Kidney (tissue), 22 donors: Measurements from ENCODE around the gene PTK6. TPM values are rescaled to one million over a fixed set of nuclear protein-coding genes. Genes with fewer than 3 reads are reported as not detected.

ENCODE experiments used
- DNase-seq, 5 donors: peaks; one replicate each; pipeline ENCODE4 v3.0.0-alpha.2; 2013 to 2020
- FAIRE-seq: peaks from 2 replicates; lab custom pipeline; 2012; peaks lifted over from hg19 to GRCh38; lab: Jason Lieb, UNC
- H3K27ac ChIP-seq, 2 donors: one replicate each; pipeline ENCODE4 v1.7.0; 2013; ENCODE audit warnings: low read depth in 2 of 2, low read length in 2 of 2, inconsistent platforms in 1 of 2
- H3K27me3 ChIP-seq: one replicate; pipeline ENCODE4 v1.7.1; 2013; ENCODE audit warnings: low read length, inconsistent platforms; ENCODE audit not compliant: control insufficient read depth, insufficient read depth
- H3K36me3 ChIP-seq, 3 donors: one replicate each; pipeline versions ENCODE4 v1.7.0 to v1.7.1; 2013; ENCODE audit warnings: low read length in 3 of 3, control low read depth in 1 of 3, inconsistent platforms in 1 of 3; ENCODE audit not compliant: insufficient read depth in 3 of 3, control insufficient read depth in 2 of 3
- H3K4me1 ChIP-seq, 3 donors: one replicate each; pipeline versions ENCODE4 v1.7.0 to v1.7.1; 2013; ENCODE audit warnings: low read length in 3 of 3, inconsistent platforms in 1 of 3, low read depth in 1 of 3; ENCODE audit not compliant: control insufficient read depth in 2 of 3, insufficient read depth in 2 of 3
- H3K4me3 ChIP-seq, 3 donors: one replicate each; pipeline versions ENCODE4 v1.7.0 to v1.8.1; 2013; ENCODE audit warnings: low read length in 3 of 3, control low read depth in 1 of 3, inconsistent platforms in 1 of 3
- H3K9ac ChIP-seq, 3 donors: one replicate each; pipeline versions ENCODE4 v1.7.0 to v1.7.1; 2013; ENCODE audit warnings: low read length in 3 of 3, control low read depth in 1 of 3, inconsistent platforms in 1 of 3
- H3K9me3 ChIP-seq, 3 donors: one replicate each; pipeline versions ENCODE4 v1.7.0 to v1.7.1; 2013; ENCODE audit warnings: low read length in 3 of 3, control low read depth in 1 of 3, inconsistent platforms in 1 of 3; ENCODE audit not compliant: control insufficient read depth in 2 of 3, insufficient read depth in 1 of 3
- intact Hi-C: fragments of 100-400 bp; cut with DNase I; formaldehyde crosslinking; loops from one replicate; pipeline ENCODE4 v1.11.1; 2022
- long read RNA-seq, 10 donors: library from polyadenylated mRNA in 1 of 10; unstranded in 1 of 10; transcript quantifications; one replicate each; pipeline ENCODE4 v2.0.0 and lab custom pipeline, GENCODE V29; 2021 to 2026
- polyA plus RNA-seq: library from polyadenylated mRNA; stranded (reverse); fragments of 350-450 nt; fragmentation: Illumina TruSeq; extraction: RNeasy Lipid Tissue Mini Kit (QIAGEN cat#74804); gene quantifications from one replicate; pipeline ENCODE4 v1.2.3, GENCODE V29; 2014; ENCODE audit warnings: low read depth, low replicate concordance; ENCODE audit not compliant: insufficient read depth
- total RNA-seq: library from RNA; stranded (reverse); fragmentation: NEBNext Ultra II Directional; extraction: Animal tissue kit (Norgen Biotek cat#: 25700); gene quantifications from one replicate; pipeline ENCODE4 v1.2.1, GENCODE V29; 2021
- TF ChIP-seq, protein P1 (sequence below): IDR thresholded peaks from 3 replicates; pipeline ENCODE4 v1.5.1; 2012; ENCODE audit warnings: mild to moderate bottlenecking, moderate library complexity, borderline replicate concordance; ENCODE audit not compliant: insufficient read depth; ENCODE audit errors: extremely low read depth
- donor health status: control.
- donor health status: control.
- donor health status: control.
- donor health status: control.
- donor health status: control.
- donor health status: DM: yes; HTN: yes; CAD: no.
- donor health status: Normal renal cell carcinoma (clear cell type).

The PTK6 gene
- 1.1 TPM for total RNA-seq
- 0.26 TPM for polyA plus RNA-seq
- long read RNA-seq, donor 1: 0 reads
- long read RNA-seq, donor 2: 0 reads
- long read RNA-seq, donor 3: 0 reads
- long read RNA-seq, donor 4: 0 reads
- long read RNA-seq, donor 5: 0 reads
- long read RNA-seq, donor 6: 0 reads
- long read RNA-seq, donor 7, partial matches to known transcripts: 0 of 1 reads
- long read RNA-seq, donor 7, other reads (novel, unspliced or antisense): 1 of 1 reads
- long read RNA-seq, donor 8: 0 reads
- long read RNA-seq, donor 9: 0 reads
- long read RNA-seq, donor 10: 0 reads

DNA sequence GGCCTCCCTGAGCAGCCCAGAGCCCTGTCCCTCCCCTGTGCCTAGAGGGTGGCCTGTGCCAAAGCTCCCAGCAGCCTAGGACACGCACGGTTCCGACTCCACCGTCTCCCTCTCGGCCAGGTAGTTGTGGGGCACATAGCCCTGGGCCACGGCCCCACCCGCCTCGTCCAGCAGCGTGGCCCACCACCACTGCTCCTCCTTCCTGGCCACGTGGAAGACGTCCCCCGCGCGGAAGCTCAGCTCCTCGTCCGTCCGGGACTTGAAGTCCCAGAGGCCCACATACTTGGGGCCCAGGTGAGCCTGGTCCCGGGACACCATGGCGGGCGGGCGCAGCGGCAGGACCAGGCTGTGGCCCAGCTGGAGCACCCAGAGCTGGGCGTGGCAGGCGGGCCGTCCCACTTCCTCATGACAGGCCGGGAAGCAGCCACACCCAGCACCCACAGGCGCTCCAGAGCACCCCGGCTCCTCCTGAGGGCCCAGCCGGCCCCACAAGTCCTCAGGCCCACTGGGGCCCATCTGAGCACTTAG, at the start of gene PTK6:
Gene PTK6, minus strand, starts transcription at position 380 of the 528 bp plus-strand sequence. Its CDS starts 62 bp downstream, at position 318.
- no peak for FAIRE-seq
- peak in 1 of 5 donors; percentile 90 for DNase-seq
- Histone ChIP-seq H3K9ac (no peak within 1 kb of the TSS), H3K36me3 (no peaks in the 10 kb centered on the region), H3K4me3 (peak within 1 kb of the TSS in 2 of 3 donors; percentile 29 to 46), H3K4me1 (peaks cover 0 to 4% (median 0%) of the 10 kb centered on the region in 3 donors), H3K27me3 (no peaks in the 10 kb centered on the region), H3K9me3 (no peaks in the 10 kb centered on the region), H3K27ac (peak within 1 kb of the TSS in 1 of 2 donors; percentile 22)
- intact Hi-C loops: loop anchor here (5.0 kb wide), 1 partner anchor 440 kb away; the partner anchor contains the start of gene SAMD10
- TF ChIP-seq, protein P1, sequence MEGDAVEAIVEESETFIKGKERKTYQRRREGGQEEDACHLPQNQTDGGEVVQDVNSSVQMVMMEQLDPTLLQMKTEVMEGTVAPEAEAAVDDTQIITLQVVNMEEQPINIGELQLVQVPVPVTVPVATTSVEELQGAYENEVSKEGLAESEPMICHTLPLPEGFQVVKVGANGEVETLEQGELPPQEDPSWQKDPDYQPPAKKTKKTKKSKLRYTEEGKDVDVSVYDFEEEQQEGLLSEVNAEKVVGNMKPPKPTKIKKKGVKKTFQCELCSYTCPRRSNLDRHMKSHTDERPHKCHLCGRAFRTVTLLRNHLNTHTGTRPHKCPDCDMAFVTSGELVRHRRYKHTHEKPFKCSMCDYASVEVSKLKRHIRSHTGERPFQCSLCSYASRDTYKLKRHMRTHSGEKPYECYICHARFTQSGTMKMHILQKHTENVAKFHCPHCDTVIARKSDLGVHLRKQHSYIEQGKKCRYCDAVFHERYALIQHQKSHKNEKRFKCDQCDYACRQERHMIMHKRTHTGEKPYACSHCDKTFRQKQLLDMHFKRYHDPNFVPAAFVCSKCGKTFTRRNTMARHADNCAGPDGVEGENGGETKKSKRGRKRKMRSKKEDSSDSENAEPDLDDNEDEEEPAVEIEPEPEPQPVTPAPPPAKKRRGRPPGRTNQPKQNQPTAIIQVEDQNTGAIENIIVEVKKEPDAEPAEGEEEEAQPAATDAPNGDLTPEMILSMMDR: no peak

DNA sequence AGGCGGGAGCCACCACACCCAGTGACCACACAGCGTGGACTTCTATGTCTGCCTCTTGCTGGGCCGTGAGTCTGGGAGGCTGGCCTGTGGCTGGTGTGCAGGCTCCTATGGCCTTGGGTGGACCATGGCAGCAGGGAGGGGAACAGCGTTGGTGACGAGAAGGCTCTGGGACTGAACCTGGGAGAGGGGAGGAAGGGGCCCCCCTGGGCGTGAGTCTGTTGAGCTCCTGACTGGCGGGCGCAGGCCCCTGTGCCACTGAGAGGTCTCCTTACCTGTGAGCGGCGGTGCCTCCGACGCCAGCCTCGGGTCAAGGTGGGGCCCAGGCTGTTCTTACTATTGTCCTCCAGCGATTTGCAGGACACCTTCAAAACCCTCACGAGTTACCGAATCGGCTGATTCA, 49.6 kb upstream of the PTK6 start:
- no peak for FAIRE-seq
- no peaks in the 10 kb centered on the region for H3K4me1 ChIP-seq
- H3K4me3 ChIP-seq: no peak overlapping the region
- no peaks in the 10 kb centered on the region for H3K27me3 ChIP-seq
- H3K9me3 ChIP-seq: no peaks in the 10 kb centered on the region
- peak in 1 of 5 donors; percentile 73 for DNase-seq
- no peak overlapping the region for H3K9ac ChIP-seq
- peaks cover 0 to 16% (median 5%) of the 10 kb centered on the region in 3 donors for H3K36me3 ChIP-seq
- H3K27ac ChIP-seq: no peak overlapping the region
- TF ChIP-seq, protein P1: no peak
- intact Hi-C loops: no loop called here

DNA sequence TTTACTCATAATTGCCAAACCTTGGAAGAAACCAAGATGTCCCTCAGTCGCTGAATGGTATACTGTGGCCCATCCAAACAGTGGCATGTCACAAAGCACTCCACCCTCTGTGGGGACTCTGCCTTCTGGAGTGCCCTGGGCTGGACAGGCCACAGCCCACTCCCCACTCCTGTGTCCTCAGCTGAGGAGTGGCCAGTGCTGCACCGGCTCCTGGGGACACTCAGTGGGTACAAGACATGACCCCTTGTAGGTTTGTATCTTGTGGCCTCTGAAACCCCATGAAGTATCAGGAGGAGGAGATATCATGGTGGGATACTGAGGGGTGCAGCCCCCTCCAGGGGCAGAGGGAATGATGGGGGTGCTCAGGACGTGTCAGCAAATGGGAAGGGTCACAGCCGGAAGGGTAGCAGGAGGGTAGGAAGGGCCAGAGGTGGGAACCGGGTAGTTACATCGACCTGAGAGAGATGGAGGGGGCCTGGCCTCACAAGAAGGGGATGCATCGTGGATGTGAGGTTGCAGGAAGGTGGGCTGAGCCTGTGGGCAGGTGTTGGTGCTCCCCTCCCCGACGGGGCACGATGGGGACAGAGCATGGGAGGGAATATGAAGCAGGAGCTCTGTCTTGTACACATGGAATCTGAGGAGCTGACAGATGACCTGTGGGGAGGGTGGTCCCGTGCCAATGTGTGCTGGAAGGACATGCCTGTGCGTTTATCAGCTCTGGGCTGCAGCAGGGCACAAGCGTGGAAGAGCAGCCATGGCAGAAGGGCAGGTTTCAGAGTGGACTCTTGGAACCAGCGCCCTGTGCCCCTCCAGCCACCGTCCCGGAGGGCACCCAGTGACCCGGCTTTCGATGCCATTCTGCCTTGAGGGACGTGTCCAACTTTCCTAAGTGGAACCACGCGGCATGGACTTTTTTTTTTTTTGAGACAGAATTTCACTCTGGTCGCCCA, 48.7 kb upstream of the PTK6 start:
- DNase-seq (peak in 1 of 5 donors; percentile 52), FAIRE-seq (no peak)
- Histone ChIP-seq H3K9ac (no peak overlapping the region), H3K36me3 (peaks cover 0 to 10% (median under 1%) of the 10 kb centered on the region in 3 donors), H3K27me3 (no peaks in the 10 kb centered on the region), H3K9me3 (no peaks in the 10 kb centered on the region), H3K4me3 (no peak overlapping the region), H3K4me1 (no peaks in the 10 kb centered on the region), H3K27ac (no peak overlapping the region)
- TF ChIP-seq, protein P1: no peak
- intact Hi-C loops: no loop called here
